Stomach (tissue), 4 donors: ENCODE data around the gene GPX7.

Experiments
- CTCF ChIP-seq, 7 experiments: fragments of 450-650 bp in 4 of 7; fragments of 200-600 bp in 3 of 7; sonication (generic) in 3 of 7; IDR thresholded peaks; one replicate each; pipeline ENCODE4 v1.5.1; 2016 to 2019; ENCODE audit warnings: antibody characterized with exemption in 7 of 7, control low read depth in 2 of 7, mild to moderate bottlenecking in 1 of 7
- POLR2A ChIP-seq, 4 donors: fragments of 450-650 bp; IDR thresholded peaks; one replicate each; pipeline ENCODE4 v1.6.1; 2016; ENCODE audit warnings: antibody characterized with exemption in 4 of 4, control low read depth in 2 of 4, mild to moderate bottlenecking in 1 of 4, moderate library complexity in 1 of 4

- no peak for TF ChIP-seq CTCF (IDR thresholded peaks at IDR 0.05)
- TF ChIP-seq POLR2A (IDR thresholded peaks at IDR 0.05): no peak
Measured at GRCh38 chr1:52554756-52555155, 47.4 kb upstream of the GPX7 start.
